GM21786 (cell line): ENCODE results near the gene TESK1.
"Not testable (repeated sequence)": the region's sequence is repeated elsewhere in the genome, so short reads cannot be mapped to it uniquely, and the experiment has no call there.

Experiments
- ATAC-seq: cut with Tn5 transposase; IDR thresholded peaks from one replicate; pipeline ENCODE4 v1.9.1; 2021; ENCODE audit not compliant: unreplicated experiment

TESK1 gene

DNA sequence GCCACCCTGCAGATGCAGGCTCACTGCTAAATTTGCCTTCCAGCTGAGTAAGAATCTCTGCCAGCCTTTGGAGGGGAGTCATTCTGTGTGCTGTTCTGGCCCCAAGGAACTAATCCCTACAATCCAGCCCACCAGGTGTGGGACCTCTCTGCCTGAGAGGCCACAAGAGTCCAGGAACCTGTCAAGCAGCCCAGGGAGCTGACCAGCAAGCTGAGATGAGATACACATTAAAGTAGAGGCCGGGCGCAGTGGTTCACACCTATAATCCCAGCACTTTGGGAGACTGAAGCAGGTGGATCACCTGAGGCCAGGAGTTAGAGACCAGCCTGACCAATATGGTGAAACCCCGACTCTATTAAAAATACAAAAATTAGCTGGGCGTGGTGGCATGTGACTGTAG is 7.0 kb downstream of the TESK1 start:
- not testable (repeated sequence) for ATAC-seq

DNA sequence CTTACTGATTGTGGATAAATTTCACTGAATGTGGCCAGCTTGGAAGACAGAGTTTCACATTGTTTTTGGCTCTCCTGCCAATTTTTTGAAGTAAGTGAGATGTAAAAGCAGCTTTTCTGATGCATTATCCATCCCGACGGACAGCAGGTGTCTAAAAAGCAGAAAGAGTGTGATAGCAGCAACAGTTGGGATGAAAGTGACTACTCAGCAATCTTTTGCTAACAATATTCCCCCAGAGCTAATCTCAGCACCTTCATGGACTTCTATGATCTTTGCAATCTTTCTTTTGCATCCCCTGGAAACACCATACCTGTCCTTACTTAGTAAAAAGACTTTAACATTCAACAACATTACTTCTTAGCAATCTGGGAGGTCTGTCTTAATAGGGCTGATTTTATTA is 7.8 kb downstream of the TESK1 start:
- no peak for ATAC-seq

DNA sequence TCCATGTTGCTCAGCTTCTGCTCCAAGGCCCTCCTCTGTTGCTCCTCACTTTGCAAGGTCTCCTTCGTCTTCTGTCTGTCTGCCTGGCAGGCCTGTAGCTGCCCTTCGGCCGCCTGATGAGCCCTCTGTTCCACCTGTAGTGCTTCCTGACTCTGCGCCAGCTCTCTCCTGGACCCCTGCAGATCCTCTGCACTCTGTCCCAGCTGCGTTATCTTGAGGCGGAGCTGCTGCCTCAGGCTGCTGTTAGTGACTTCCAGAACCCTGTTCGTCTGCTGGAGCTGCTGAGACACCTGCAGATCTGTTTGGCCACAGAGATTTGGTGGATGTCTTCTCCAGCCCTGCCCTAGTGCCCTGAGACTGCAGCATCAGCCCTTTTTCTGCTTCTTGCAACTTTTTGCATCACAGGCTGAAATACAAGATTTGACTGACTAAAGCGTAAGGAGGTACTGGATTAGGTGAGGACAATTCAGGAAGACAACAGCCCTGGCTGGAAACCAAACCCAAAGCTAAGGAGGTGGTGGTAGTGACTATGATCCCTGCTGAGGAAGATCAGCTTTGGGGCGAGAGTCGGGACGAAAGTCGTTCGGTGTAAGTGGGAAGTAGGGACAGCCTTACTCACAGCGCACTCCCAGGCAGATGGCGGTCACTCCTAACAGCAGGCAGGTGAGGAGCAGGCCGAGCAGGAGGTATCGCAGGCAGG is 11.1 kb downstream of the TESK1 start:
- no peak for ATAC-seq

DNA sequence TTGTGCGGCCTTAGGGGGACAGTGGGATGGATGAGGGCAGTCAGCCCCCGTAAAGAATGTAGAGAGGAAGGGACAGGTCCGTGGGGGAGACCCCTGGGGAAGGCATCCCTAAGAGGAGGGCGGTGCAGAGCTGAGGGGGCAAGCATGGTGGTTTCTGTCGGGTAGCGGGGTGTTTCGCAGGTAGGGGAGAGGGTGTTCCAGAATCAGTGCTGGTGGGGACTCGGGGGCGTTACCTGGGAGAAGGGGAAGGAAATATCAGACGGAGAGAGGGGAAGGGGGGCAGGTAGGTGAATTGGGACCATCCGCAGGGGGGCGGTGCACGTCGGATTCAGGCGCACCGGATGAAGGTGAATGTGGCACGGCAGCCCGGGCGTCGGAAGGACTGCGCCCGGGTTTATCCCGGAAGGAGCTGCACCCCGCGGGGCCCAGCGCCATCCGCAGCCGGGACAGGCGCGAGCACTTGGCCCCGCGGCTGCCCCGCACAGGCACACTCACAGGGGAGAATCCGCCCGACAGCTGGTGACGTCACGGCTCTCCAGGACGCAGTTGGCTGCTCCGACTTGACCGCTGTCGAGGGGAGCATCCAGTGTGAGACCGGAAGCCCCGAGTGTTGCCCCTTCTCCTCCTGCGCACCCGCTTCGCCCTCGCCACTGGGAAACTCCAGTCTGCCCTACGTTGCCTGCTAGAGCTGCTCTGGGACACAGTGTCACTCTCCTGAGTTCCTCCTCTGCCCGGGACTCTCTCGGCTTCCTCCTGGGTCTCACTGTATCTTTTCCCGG is 11.8 kb downstream of the TESK1 start:
- no peak for ATAC-seq

DNA sequence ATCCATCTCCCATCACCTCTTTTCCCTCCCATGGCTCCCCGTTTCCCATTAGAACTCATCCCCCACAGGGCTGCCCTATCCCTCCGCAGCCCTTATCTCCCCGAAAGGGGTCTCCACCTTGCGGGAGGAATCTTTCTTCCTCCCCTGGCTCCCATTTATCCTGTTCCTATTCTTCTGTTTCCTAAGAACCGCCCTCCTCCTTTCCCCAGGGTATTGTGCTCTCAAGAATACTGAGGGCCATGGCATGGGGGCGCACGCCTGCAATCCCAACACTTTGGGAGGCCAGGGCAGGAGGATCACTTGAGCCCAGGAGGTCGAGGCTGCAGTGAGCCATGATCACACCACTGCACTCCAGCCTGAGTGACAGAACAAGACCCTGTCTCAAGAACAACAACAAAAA is 12.5 kb downstream of the TESK1 start:
- no peak for ATAC-seq

DNA sequence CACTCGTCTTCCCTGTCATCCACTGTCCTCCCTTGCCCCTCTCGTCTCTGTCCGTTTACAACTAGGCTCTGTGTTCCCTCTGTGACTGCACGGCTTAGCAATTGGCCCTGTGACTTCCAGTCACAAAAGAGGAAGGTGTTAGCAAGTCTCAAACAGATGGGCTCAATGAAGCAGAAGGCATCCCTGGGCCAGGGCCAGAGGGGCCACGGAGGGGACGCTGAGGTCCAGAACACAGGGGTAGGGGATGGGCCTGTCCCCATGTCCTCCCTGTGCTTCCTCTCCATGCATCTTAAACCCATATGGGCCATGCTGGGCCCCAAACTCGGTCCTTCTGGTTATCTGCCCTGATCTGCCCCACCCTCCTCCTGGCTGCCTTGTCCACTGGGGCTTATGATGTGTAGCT is 13.3 kb downstream of the TESK1 start, which contains the start of gene CD72:
Gene CD72 (minus strand): TSS at position 89 of the 403 bp plus-strand sequence. CDS start 110 bp downstream, outside the sequence.
- ATAC-seq: peak; percentile 30

DNA sequence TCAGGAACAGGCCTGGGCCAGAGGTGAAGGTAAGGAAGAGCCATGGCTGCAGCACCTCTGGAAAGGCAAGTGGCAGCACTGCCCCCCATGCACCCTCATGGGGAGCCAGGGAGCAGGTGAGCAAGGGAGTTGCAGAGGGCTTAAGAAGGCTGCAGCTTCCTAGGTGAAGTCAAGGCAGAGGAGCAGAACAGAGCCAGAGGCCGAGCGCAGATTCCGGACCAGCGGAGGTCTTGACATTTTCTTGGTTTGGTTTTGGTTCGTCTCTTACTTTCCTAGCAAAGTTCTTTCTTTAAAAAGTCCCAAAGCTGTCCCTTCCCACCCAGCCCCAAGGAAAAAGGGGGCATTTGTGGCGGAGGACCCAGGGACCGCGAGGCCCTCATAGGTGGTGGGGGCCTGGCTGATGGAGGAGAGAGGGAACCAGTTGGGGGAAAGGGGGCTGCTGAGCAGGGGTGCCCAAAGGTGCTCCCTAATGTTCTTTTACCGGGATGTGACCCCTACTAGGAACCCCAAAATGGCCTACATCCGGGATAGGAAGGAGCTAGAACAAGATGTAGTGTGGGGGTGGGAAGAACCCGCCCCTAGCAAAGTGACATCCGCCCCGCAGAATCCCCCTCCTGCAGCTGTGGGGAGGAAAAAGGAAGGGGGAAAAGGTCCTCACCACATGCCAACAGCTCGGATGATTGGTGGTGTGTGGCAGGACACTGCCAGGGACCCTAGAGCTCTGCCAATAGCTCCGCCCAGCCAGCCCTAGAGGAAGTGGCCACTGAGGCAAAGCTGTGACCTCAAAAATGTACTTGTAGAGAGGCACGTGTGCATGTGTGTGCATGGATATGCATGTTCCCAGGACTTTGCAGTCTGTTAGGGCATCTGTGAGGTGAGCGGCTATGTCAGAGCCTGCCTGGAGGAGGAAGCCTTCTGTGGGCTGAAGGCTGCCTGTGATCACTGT is 14.1 kb downstream of the TESK1 start:
- peak; percentile 49 for ATAC-seq

DNA sequence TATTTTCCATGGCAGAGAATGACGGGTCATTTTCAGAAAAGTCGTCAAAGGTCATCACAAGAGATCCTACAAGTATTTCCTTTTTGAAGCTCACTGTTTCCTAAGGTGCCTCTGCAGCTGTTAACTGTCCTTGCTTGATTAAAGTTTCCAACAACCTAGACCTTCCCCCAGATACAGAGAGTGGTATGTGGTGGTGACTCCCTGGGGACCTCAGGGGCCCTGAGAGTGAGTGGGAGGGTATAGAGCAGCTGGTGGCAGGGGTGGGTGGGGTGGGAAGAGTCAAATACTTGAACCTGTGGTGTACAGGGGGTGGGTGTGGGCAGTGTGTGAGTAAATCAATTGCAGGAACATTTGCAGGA is 14.7 kb downstream of the TESK1 start:
- ATAC-seq: peak; percentile 50

DNA sequence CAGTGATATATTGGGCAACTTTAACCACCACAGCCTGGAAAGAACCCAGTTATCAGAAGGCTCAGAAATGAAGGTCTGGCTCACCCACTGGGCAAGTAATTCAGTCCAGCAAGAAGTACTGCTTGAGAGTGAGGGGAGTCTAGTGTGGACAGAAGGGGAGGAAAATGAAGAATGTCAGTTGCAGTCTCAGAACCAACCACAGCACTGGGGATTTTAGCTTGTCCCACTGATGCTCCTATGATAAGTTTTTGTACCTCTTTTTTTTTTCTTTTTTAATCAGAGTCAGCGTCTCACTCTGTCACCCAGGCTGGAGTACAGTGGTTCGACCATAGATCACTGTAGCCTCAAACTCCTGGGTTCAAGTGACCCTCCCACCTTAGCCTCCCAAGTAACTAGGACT is 22.5 kb downstream of the TESK1 start:
- no peak for ATAC-seq

DNA sequence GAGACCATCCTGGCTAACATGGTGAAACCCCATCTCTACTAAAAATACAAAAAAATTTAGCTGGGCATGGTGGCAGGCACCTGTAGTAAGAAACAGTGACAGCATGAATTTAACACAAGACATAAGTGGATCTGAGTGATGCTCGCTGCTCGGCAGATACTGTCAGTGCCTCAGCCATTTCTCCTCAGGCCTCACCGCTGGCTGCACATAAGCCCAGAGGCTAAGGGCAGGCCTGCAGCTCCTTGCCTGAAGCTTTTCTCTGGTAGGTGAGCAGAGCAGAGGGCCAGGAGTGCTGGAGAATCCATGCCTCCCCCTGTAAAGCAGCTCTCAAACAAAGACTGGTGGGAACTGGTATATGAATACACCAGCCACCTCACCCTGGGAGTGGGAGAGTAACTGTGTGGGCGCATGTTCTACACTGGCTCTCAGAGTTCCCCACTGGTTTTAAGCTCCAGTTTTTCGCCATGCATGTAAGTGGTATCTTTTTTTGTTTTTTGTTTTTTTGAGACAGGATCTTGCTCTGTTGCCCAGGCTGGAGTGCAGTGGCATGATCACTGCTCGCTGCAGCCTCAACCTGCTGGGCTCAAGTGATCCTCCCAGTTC is 23.4 kb downstream of the TESK1 start:
- ATAC-seq: no peak

DNA sequence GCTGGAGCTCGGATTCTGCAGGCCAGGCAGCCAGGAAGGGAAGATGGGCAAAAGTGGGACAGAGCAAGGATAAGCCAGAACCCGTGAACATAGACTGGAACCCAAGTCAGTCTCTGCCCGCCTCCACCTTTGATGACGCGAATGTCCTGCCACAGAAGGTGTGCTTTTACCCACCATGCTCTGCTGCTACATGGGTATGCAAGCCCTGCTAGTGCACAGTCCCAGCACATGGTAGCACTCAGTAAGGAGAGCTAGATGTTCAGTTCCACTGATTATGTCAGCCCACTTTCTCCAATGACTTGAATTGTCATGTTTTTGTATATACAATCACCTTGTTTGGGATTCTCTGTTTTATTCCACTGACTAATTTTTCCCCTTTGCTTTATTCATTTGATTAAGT is 24.5 kb downstream of the TESK1 start:
- no peak for ATAC-seq

DNA sequence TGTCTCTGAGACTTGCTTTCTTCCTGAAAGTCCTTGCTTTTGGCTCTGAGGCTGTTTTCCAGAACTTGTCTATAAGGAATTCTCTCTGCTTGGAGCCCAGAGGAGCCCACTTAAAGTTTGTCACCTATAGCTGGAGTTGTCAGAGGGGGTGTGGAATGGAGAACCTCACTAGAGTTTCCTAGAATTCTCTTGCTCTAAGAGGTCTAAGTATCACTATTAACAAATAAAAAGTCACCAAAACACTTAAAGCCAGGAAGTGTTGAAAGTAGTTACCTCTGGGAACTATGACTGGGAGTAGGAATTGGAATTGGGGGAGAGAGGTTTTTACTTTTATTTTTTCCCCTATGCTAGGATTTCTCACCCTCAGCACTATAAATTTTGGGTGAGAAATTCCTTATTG is 30.7 kb downstream of the TESK1 start:
- ATAC-seq: no peak

DNA sequence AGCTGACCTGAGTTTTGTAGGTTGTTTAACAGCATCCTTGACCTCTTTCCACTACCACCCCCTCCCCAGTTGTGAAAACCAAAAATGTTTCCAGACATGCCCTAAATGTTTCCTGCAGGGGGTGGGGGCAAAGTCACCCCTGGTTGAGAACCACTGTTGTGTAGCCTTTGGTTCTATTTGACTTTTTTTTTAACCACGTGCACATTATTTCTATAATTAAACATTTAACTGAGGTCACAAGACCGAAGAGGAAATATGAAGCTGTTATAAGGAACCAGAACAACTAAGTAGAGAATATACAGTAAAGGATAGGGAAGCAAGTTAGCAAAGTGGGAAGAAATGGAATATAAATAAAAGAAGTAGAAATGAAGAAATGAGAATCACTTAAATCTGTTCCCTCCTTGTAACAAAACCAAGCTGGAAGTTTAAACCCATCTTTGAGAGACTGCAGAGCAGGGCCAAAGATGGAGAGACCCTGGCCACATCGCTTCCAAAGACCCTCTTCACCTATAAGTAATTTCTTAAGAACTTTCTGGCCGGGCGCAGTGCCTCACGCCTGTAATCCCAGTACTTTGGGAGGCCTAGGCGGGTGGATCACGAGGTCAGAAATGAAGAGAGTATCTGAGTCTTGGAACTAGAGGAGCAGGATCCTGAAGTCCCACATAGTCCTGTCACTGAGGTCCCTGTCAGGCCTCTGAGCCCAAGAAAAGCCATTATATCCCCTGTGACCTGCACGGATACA is 31.2 kb downstream of the TESK1 start:
- no peak for ATAC-seq

DNA sequence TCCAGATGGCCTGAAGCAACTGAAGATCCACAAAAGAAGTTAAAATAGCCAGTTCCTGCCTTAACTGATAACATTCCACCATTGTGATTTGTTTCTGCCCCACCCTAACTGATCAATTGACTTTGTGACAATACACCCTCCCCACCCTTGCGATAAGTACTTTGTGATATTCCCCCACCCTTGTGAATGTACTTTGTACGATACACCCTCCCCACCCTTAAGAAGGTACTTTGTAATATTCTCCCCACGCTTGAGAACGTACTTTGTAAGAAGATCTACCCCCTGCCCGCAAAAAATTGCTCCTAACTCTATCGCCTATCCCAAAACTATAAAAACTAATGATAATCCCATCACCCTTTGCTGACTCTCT is 31.8 kb downstream of the TESK1 start:
- ATAC-seq: not testable (repeated sequence)

DNA sequence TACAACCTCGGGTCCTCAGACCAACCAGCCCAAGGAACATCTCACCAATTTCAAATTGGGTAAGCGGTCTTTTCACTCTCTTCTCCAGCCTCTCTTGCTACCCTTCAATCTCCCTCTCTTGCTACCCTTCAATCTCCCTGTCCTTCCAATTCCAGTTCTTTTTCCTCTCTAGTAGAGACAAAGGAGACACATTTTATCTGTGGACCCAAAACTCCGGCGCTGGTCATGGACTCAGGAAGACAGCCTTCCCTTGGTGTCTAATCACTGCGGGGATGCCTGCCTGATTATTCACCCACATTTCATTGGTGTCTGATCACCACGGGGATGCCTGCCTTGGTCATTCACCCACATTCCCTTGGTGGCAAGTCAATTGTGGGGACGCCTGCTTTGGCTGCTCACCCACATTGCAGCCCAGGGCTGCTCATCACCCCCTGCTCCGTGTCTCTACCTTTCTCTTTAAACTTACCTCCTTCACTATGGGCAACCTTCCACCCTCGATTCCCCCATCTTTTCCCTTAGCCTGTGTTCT is 32.4 kb downstream of the TESK1 start:
- ATAC-seq: not testable (repeated sequence)

DNA sequence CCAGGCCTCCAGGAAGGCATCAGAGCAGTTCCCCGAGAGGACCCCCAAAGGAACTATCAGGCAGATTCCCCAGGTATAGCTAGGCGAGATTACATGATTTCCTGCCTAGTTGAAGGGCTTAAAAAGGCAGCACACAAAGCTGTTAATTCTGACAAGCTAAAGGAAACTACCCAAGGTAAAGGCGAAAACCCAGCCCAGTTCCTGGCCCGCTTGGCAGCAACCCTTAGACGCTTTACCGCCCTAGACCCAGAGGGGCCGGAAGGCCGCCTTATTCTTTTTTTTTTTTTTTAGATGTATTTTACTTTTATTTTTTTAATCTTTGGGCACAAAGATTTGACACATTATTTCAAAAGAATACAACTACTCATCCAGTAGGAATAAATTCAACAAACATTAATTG is 33.7 kb downstream of the TESK1 start:
- not testable (repeated sequence) for ATAC-seq

DNA sequence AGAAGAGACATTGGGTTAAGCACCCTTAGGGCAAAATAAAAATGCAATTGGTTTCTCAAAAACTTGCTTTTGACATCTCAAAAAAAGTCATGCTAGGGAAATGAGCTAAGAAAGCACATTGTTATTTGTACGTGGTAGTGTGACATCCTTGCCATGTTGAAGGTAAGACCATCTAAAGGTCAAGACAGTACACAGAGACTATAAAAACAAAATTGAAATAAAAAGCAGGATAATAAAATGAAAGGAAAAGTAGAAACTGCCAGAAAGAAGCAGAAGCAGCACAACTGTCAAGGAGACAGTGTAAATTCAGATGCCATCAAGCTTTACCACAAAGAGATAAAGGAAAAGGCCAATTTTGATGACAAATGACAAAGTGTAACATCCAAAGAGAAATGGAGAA is 34.2 kb downstream of the TESK1 start:
- ATAC-seq: not testable (repeated sequence)

DNA sequence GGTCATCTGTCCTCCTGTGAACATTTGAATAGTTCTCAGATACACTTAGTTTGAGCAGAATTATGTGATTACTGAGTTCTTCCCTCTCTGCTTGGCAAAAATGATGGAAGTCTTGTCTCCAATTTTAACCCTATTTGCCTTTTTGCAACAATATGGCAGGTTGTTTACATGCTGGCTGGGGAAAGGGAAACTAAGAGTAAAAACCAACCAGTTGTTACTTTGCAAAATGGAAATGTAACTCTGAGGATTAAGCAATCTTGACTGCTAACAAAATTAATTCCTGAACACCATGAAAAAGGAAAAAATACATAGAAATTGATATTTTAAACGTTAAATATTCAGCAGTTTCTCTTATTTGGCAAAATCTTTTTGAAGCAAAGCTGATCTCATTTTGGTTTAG is 34.6 kb downstream of the TESK1 start:
- no peak for ATAC-seq

DNA sequence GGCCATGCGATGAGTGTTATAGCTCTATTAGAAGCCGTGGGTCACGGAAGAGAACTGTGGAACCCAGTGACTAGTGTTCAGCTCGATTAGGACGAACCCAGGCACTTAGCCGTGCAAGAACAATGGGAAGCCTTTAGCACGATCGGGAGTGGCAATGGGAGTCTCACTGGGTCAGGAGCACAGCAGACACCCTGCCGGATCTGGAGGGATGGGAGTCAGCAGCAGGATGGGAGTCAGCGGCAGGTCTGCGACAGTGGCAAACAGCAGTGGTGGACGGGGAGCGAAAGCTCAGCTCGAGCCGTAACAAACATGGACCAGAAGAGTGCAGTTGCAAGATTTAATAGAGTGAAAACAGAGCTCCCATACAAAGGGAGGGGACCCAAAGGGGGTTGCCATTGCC is 35.4 kb downstream of the TESK1 start:
- not testable (repeated sequence) for ATAC-seq

DNA sequence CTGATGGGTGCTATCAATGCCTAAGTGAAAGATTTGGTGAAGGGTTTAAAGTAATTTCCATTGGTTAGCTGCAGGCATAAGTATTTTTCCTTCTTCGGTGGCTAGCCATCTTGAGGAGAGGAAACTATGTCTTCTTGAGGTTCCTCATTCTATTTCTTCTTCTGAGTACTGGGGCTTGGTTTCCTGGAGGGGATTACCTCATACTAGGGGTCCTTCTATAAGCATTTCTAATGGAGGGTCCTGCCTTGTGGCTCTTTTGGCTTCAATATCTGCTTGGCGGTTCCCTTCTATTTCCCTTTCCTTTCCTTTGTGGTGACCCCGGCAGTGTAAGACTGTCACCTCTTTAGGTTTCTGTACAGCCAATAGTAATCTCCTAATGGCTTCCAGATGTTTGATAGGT is 36.4 kb downstream of the TESK1 start:
- not testable (repeated sequence) for ATAC-seq
